Prostate gland (tissue), 2 donors: Measurements from ENCODE around the gene CCNJ. TPM values are rescaled to one million over a fixed set of nuclear protein-coding genes. Genes with fewer than 3 reads are reported as not detected.

Experiments used
- DNase-seq: peaks from one replicate; pipeline ENCODE4 v3.0.0-alpha.2; 2019; ENCODE audit warnings: low spot score
- H3K27ac ChIP-seq, 2 donors: fragments of 200-600 bp; sonication (generic); 2 replicates each; pipeline ENCODE4 v1.5.1; 2017 to 2019
- H3K27me3 ChIP-seq: fragments of 200-600 bp; sonication (generic); replicated peaks from 2 replicates; pipeline ENCODE4 v1.5.1; 2019; ENCODE audit not compliant: insufficient read depth
- H3K36me3 ChIP-seq, 2 donors: fragments of 200-600 bp; sonication (generic); 1 replicate in 1 of 2; 2 replicates in 1 of 2; pipeline versions ENCODE4 v1.5.1 to v1.8.1; 2017 to 2019
- H3K4me1 ChIP-seq: fragments of 200-600 bp; sonication (generic); replicated peaks from 2 replicates; pipeline ENCODE4 v1.5.1; 2019
- H3K4me3 ChIP-seq, 2 donors: fragments of 200-600 bp; sonication (generic); 2 replicates each; pipeline ENCODE4 v1.5.1; 2017 to 2019
- H3K9me3 ChIP-seq: fragments of 200-600 bp; sonication (generic); 2 replicates; pipeline ENCODE4 v1.5.1; 2017
- POLR2A ChIP-seq: fragments of 450-650 bp; IDR thresholded peaks from one replicate; pipeline ENCODE4 v1.6.1; 2016; ENCODE audit warnings: antibody characterized with exemption, mild to moderate bottlenecking
- POLR2AphosphoS5 ChIP-seq: sonication (generic); formaldehyde crosslinking; IDR thresholded peaks from one replicate; pipeline ENCODE4 v1.6.1; 2017; ENCODE audit warnings: antibody characterized with exemption
- WGBS: methylation state at CpG from one replicate; pipeline ENCODE4 v1.1.5; 2018; 5-methylcytosine and 5-hydroxymethylcytosine counted together
- intact Hi-C: fragments of 100-400 bp; cut with DNase I; formaldehyde crosslinking; loops from one replicate; pipeline ENCODE4 v1.14.2; 2022
- total RNA-seq, 2 donors: library from RNA; depleted of rRNA; stranded (reverse); fragments of >200 nt; gene quantifications; one replicate each; pipeline ENCODE4 v1.1.0, GENCODE V29; 2016
- TF ChIP-seq, protein P1 (sequence below), 4 experiments: fragments of 200-600 bp in 2 of 4; fragments of 450-650 bp in 2 of 4; sonication (generic) in 2 of 4; IDR thresholded peaks; 1 replicate in 3 of 4; 2 replicates in 1 of 4; pipeline ENCODE4 v1.5.1; 2016 to 2019; ENCODE audit warnings: antibody characterized with exemption in 4 of 4, mild to moderate bottlenecking in 2 of 4, moderate library complexity in 2 of 4

The CCNJ gene
- total RNA-seq, 2 donors from 2014 or later: 6.3 to 7.5 TPM

GRCh38 chr10:96074776-96075175, 31.4 kb downstream of the CCNJ start:
- Histone ChIP-seq H3K4me1 (no peaks in the 10 kb centered on the region), H3K9me3 (no peaks in the 10 kb centered on the region), H3K4me3 (no peak overlapping the region), H3K36me3 (no peaks in the 10 kb centered on the region), H3K27me3 (no peaks in the 10 kb centered on the region), H3K27ac (no peak overlapping the region)
- intact Hi-C loops: no loop called here
- WGBS: 98% methylated on average over 3 of the region's 3 CpGs
- TF ChIP-seq POLR2AphosphoS5: no peak
- TF ChIP-seq, protein P1, sequence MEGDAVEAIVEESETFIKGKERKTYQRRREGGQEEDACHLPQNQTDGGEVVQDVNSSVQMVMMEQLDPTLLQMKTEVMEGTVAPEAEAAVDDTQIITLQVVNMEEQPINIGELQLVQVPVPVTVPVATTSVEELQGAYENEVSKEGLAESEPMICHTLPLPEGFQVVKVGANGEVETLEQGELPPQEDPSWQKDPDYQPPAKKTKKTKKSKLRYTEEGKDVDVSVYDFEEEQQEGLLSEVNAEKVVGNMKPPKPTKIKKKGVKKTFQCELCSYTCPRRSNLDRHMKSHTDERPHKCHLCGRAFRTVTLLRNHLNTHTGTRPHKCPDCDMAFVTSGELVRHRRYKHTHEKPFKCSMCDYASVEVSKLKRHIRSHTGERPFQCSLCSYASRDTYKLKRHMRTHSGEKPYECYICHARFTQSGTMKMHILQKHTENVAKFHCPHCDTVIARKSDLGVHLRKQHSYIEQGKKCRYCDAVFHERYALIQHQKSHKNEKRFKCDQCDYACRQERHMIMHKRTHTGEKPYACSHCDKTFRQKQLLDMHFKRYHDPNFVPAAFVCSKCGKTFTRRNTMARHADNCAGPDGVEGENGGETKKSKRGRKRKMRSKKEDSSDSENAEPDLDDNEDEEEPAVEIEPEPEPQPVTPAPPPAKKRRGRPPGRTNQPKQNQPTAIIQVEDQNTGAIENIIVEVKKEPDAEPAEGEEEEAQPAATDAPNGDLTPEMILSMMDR (IDR thresholded peaks at IDR 0.05): no peak
- no peak for TF ChIP-seq POLR2A
- DNase-seq: no peak

DNA sequence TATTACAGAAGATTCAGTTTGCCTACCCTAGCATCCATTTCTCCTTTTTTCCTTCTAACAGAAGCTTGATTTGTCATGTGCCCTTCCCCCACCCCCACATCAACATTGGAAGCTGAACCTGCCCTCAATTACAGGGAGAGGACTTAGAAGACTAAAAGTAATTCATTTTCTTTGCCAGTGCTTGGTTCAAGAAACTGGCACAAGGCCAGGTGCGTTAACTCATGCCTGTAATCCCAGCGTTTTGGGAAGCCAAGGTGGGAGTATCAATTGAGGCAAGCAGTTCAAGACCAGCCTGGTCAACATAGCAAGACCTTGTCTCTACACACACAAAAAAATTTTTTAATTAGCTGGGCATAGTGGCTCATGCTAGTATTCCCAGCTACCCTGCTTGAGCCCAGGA, 32.6 kb downstream of the CCNJ start:
- TF ChIP-seq, protein P1 (IDR thresholded peaks at IDR 0.05): no peak
- TF ChIP-seq POLR2A (no peak), POLR2AphosphoS5 (no peak)
- H3K4me1 ChIP-seq: no peaks in the 10 kb centered on the region
- intact Hi-C loops: no loop called here
- H3K36me3 ChIP-seq: no peaks in the 10 kb centered on the region
- no peak overlapping the region for H3K27ac ChIP-seq
- WGBS: 46% methylated on average over 2 of the region's 2 CpGs
- no peaks in the 10 kb centered on the region for H3K9me3 ChIP-seq
- DNase-seq: no peak
- H3K4me3 ChIP-seq: no peak overlapping the region
- no peaks in the 10 kb centered on the region for H3K27me3 ChIP-seq

DNA sequence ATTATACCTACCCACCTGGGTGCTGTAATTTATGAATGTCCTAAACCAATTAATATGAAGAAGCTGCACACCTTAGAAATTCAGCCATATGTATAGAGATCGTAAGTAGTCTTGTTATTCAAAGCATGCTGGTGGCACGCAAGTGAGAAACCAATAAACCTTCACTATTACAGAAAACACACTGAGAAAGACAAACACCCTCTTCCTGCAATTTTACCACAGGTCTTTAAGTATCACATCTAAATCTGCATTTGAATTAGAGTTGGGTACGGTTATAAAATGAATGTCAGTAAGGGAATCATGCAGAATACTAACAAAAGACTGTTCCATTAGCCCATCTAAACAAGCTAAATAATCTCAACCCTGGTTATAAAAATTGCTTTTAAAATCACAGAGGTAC, 33.8 kb downstream of the CCNJ start:
- H3K36me3 ChIP-seq: no peaks in the 10 kb centered on the region
- intact Hi-C loops: no loop called here
- H3K27me3 ChIP-seq: no peaks in the 10 kb centered on the region
- H3K27ac ChIP-seq: no peak overlapping the region
- no peak for DNase-seq
- no peak overlapping the region for H3K4me3 ChIP-seq
- no peaks in the 10 kb centered on the region for H3K9me3 ChIP-seq
- WGBS: 85% methylated on average over 3 of the region's 3 CpGs
- TF ChIP-seq POLR2AphosphoS5: no peak
- no peak for TF ChIP-seq POLR2A
- TF ChIP-seq, protein P1 (IDR thresholded peaks at IDR 0.05): no peak
- H3K4me1 ChIP-seq: no peaks in the 10 kb centered on the region

- H3K4me3 ChIP-seq: no peak overlapping the region
- intact Hi-C loops: no loop called here
- H3K36me3 ChIP-seq: no peaks in the 10 kb centered on the region
- no peaks in the 10 kb centered on the region for H3K9me3 ChIP-seq
- no peaks in the 10 kb centered on the region for H3K4me1 ChIP-seq
- WGBS: 93% methylated on average over 2 of the region's 2 CpGs
- no peak overlapping the region for H3K27ac ChIP-seq
- H3K27me3 ChIP-seq: no peaks in the 10 kb centered on the region
- no peak for DNase-seq
- TF ChIP-seq POLR2AphosphoS5 (no peak), POLR2A (no peak)
- TF ChIP-seq, protein P1 (IDR thresholded peaks at IDR 0.05): no peak
These were observed 38.8 kb downstream of the CCNJ start for GRCh38 chr10:96082153-96082552.

DNA sequence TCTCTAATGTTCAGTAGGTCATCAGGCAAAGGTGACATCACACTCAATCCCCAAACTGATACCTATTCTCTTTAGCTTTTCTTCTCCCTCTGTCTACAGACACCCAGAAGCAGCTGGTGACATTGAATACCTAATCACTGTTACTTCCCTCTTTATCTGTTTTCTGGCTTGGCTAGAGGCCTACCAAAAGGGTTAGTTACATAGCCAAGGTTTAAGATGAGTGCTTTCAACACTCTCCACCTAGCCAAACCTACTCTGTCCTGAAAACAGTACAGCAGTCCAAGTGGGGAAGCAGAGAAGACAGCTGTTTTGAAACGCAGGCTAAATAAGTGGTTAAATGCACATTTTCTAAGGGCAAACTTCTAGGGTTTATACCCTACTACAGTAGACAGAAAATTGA, 39.4 kb downstream of the CCNJ start:
- intact Hi-C loops: no loop called here
- H3K27ac ChIP-seq: no peak overlapping the region
- H3K9me3 ChIP-seq: no peaks in the 10 kb centered on the region
- H3K36me3 ChIP-seq: no peaks in the 10 kb centered on the region
- H3K4me1 ChIP-seq: no peaks in the 10 kb centered on the region
- WGBS: 83% methylated on average over 1 of the region's 1 CpG
- no peak for TF ChIP-seq POLR2AphosphoS5
- DNase-seq: no peak
- H3K27me3 ChIP-seq: no peaks in the 10 kb centered on the region
- H3K4me3 ChIP-seq: no peak overlapping the region
